ENCODE measurements around the gene RBM47. TPM values are rescaled to one million over a fixed set of nuclear protein-coding genes. Genes with fewer than 3 reads are reported as not detected.

The RBM47 gene
- total and polyA plus RNA-seq, 9 of the 15 experiments (the other 6 are each of a cell fraction or from before 2014, with no cell fraction given) = 1.4 to 6.4 (median 3.3) TPM

GRCh38 chr4:40421839-40422708 lies 207.6 kb downstream of the RBM47 start (continued):
- TF ChIP-seq TFE3 (CRISPR knock-in tag; IDR thresholded peaks at IDR 0.05) = peak; percentile 84

- H3K9me1 ChIP-seq (ENCODE audit: control insufficient read depth, insufficient read depth, low read length) = no peaks in the 10 kb centered on the region
- no peak for DNase-seq (ENCODE audit: extremely low read depth in 1 of 4, low spot score in 3 of 4)
- 22% methylated on average over 6 of the region's 6 CpGs for WGBS (ENCODE audit: insufficient coverage, low coverage, missing lambda C conversion rate)
- H3K9ac ChIP-seq (ENCODE audit: insufficient read depth in 1 of 2, low read depth in 2 of 2, low read length in 2 of 2) = no peak overlapping the region
- no peaks in the 10 kb centered on the region for H4K20me1 ChIP-seq (replicated peaks; ENCODE audit: control insufficient read depth, insufficient read depth, low read length)
- BruUV-seq (replicated peaks) = no TSS peak
- H3K27me3 ChIP-seq (ENCODE audit: control insufficient read depth in 2 of 2, insufficient read depth in 2 of 2, low read length in 2 of 2) = peaks cover 0 to 11% of the 10 kb centered on the region in 2 experiments; a peak in 2 of 5 replicates
- intact Hi-C loops (cut with micrococcal nuclease) (no loop called here), in situ Hi-C loops (cut with MboI) (no loop called here)
- no peak overlapping the region for H3K27ac ChIP-seq (ENCODE audit: extremely low read depth, low read depth, low read length)
- no peak overlapping the region for H2AFZ ChIP-seq (ENCODE audit: low read depth, low read length)
- H3K79me2 ChIP-seq (ENCODE audit: control insufficient read depth, insufficient read depth, low read length) = no peaks in the 10 kb centered on the region
- no peak overlapping the region for H3K4me3 ChIP-seq
- TF ChIP-seq NFE2L1 (tag; IDR thresholded peaks at IDR 0.05; ENCODE audit: borderline replicate concordance, low read depth) (no peak), ATF2 (CRISPR knock-in tag; IDR thresholded peaks at IDR 0.05) (no peak)
- no peaks in the 10 kb centered on the region for H3K9me3 ChIP-seq (replicated peaks; ENCODE audit: control insufficient read depth, insufficient read depth, low read depth, low read length)
- FAIRE-seq = no peak
- no peak overlapping the region for H3K4me2 ChIP-seq (ENCODE audit: insufficient read depth, low read length)
- no peaks in the 10 kb centered on the region for H3K4me1 ChIP-seq (replicated peaks in 1 of 2; ENCODE audit: control insufficient read depth in 2 of 2, insufficient read depth in 2 of 2, low read length in 2 of 2)
- ChIA-PET POLR2A (no interaction called here), CTCF (ENCODE audit: low intra/inter-chr PET ratio) (no interaction called here)
- no peaks in the 10 kb centered on the region for H3K36me3 ChIP-seq (ENCODE audit: control insufficient read depth, insufficient read depth, low read length)
- ATAC-seq = no peak
These were observed 210.3 kb downstream of the RBM47 start for GRCh38 chr4:40419231-40419912.
